NCI-H345 (cell line): Measurements from ENCODE around the gene GP1BB.
"Not testable (repeated sequence)": the region's sequence is repeated elsewhere in the genome, so short reads cannot be mapped to it uniquely, and the experiment has no call there.

ENCODE experiments used
- DNase-seq: peaks from one replicate; lab custom pipeline; 2025; lab: John Stamatoyannopoulos, UW

Gene GP1BB

DNA sequence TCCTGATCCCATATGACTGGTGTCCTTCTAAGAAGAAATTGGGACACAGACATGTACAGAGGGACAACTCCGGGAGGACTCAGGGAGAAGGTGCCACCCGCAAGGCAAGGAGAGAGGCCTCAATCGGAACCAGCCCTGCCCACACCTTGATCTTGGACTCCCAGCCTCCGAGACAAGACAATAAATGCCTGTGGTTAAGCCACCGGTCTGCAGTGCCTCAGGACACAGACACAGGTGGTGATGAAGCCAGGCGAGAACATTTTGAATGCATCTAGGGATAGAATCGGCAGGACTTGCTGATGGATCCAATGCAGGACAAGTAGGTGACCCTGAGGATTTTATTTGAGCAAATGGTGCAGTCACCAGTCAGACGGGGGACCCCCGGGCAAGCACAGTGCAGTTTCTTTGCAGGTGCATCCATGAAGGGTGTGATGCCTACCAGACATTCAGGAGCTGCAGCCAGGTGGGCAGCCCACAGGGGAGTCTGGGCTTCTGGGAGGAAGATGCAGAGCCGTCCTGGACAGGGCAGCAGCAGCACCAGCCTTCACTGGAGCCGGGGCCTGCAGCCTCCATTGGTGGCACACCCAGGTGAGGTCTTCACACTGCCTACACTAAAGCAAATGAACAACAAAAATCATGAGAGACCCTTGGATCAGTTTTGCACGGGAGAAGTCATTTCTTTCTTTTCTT lies 29.2 kb upstream of the GP1BB start:
- DNase-seq: no peak

DNA sequence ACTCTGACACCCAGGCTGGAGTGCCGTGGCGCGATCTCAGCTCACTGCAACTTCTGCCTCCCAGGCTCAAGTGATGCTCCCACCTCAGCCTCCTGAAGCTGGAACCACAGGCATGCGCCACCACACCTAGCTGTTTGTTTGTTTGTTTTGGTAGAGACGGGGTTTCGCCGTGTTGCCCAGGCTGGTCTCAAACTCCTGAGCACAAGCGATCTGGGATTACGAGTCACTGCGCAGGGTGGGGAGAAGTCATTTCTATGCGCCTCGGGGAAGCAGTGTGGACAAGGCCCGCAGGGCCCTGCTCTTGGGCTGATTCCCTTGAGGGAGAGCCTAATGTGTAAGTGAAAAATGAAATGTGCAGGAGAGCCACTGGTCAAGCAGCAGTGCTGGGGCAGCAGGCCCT lies 28.6 kb upstream of the GP1BB start:
- DNase-seq: no peak

DNA sequence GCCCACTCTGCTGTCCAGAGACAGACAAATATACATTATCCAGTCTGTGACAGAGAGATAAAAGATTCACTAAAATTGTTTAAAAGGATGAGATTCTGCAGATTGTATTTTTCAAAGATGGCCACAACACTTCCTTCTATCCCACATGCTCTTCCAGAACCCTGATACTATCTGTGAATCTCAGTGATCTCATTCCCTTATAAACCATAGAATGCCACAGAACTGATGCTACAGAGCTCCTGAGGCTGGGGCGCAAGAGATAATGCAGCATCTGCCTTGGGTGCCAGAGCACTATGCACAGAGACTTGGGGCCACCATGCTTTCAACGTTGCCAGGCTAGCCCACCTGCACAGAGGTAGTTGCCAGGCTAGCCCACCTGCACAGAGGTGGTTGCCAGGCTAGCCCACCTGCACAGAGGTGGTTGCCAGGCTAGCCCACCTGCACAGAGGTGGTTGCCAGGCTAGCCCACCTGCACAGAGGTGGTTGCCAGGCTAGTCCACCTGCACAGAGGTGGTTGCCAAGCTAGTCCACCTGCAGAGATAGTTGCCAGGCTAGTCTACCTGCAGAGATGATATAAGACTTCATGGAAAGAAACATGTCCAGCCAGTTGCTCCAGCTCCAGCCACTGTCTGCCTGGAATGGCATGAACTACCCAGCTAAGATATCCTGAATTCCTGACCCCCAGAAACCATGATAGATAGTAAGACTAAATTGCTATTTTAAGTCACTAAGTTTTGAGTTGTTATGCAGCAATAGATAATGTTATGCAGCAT lies 26.6 kb upstream of the GP1BB start:
- DNase-seq: no peak

DNA sequence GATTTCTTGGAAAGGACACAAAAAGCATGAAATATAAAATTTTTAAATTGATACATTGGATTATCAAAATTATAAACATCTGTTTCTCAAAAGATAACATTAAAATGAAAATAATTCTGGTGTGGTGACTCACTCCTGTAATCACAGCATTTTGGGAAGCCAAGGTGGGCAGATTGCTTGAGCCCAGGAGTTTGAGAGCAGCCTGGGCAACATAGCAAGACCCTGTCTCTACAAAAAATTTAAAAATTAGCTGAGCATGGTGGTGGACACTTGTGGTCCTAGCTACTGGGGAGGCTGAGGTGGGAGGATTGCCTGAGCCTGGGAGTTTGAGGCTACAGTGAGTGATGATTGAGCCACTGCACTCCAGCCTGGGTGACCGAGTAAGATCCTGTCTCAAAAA lies 25.5 kb upstream of the GP1BB start:
- DNase-seq: not testable (repeated sequence)

DNA sequence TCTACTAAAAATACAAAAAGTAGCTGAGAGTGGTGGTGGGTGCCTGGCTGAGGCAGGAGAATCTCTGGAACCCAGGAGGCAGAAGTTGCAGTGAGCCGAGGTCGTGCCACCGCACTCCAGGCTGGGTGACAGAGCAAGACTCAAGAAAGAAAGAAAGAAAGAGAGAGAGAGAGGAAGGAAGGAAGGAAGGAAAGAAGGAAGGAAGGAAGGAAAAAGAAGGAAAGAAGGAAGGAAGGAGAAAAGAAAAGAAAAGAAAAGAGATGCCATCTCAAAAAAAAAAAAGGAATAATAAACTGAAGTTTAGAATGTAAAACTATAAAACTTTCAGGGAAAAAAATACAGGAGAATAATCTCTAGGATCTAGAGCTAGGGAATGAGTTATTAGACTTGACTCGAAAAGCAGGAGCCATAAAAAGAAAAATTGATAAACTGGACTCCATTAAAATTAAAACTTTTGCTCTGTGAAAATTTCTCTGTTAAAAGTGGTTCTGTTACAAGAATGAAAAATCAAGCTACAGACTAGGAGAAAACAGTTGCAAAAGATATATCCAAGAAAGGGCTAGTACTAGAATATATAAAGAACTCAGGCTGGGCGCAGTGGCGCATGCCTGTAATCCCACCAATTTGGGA lies 22.4 kb upstream of the GP1BB start:
- no peak for DNase-seq

DNA sequence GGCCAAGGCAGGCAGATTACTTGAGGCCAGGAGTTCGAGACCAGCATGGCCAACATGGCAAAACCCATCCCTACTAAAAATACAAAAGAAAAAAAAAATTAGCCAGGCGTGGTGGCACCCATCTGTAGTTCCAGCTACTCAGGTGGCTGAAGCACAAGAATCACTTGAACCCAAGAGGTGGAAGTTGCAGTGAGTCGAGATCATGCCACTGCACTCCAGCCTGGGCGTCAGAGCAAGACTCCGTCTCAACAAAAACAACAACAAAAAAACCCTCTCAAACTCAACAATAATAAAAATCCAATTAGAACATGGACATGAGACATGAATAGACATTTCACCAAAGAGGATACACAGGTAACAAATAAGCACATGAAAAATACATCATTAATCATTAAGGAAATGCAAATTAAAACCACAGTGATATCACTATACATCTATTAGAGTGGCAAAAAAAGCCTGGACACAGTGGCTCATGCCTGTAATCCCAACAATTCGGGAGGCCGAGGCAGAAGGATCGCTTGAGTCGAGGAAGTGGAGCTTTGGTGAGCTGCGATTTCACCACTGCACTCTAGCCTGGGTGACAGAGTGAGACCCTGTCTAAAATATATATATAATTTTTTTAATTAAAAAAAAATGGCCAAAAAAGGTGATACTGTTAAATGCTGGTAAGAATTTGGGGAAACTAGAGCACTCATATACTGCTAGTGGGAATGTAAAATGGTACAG lies 21.8 kb upstream of the GP1BB start:
- DNase-seq: no peak

DNA sequence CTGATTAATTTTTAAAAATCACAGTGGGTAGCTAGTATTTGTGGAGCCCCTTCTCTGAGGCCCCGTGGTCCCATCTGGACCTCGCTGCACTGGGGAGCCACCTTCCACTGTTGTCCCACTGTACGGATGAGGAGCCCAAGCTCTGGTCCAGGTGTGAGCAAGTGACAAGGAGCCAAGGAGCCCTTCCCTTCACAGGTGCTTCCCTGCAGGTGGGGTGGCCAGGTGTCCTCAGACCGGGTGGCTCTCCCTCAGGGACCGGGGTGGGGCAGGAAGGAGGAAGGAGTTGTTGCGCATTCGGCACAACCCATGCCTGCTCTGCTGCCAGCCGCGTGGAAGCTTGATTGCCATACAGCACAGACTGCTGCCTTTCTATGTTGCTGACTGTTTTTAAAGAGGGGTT lies 19.5 kb upstream of the GP1BB start:
- DNase-seq: peak; percentile 53

DNA sequence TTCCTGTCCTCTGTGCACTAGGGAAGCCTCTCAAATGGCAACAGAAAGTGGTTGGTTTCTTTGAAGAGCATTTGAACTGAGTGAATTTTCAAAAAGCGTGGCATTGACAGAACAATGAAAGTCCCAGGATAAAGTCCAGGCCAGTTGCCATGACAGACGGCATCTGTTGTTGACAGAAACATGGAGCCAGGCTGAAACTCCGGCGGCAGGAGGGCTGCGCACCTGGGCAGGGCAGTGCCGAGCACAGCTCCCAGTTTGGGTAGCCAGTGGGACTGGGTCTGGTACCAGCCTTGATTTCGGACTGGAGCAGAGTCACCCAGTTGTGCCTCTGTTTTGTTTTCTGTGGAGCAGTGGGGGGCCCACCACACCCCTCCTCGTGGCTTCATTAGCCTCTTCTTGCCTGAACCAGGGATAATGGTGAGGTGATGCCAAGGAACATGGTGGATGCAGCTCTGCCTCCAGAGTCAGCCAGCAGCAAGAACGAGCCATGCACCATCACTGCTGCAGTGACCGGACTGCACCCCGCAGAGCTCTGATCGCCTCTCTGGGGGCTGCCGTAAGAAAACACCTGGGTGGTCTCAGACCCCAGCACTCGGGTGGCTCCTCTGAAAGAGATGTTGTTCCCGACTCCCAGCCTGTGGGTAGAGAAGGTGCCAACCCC lies 18.9 kb upstream of the GP1BB start:
- peak; percentile 53 for DNase-seq

DNA sequence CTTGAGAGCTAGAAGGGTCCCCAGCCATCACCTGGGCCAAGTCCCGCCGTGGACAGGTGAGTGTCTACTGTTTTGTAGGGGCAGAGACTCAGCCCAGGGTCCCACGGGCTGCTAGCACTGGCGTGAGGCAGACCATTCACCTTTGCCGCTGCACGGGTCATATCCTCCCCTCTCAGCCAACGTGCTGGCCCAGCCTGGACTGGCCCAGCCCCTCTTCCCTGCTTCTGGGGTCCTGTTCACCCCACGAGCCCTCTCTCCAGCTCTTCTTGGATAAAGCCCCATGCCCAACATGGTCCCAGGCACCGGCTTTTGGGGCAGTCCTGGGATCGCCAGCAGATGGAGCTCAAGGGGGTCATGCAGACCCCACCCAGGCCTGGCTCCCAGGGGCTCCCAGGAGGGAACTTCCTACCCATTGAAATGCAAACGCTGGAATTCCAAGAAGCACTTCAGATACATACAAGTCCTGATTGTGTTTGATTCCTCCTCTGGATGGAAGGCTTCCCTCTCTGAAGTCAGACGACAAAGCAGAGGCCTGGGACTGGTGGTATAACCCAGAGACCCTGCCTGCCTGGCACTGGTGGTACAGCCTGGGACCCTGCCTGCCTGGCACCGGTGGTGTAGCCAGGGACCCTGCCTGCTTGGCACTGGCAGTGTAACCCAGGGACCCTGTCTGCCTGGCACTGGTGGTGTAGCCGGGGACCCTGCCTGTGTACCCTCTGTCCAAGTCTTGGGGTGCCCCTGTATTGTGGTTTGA lies 18.0 kb upstream of the GP1BB start:
- no peak for DNase-seq

DNA sequence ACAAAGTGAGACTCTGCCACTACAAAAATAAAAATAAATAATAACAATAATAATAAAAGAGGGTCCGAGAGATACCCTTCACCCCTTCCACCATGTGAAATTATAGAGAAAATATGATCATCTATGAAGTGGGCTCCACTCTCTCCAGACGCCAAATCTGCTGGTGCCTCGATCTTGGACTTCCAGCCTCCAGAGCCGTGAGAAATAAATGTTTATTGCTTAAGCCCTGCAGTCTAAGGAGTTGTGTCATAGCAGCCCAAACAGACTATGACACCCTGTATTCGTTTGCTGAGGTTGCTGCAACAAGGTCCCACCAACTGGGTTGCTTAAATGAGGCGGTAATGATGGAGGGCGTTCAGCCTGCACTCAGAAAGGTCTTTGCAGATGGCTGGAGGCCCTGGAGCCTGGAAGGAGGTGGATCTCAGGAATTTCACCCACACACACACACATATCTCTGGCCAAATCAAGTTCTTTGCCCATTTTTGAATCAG lies 16.6 kb upstream of the GP1BB start:
- no peak for DNase-seq

DNA sequence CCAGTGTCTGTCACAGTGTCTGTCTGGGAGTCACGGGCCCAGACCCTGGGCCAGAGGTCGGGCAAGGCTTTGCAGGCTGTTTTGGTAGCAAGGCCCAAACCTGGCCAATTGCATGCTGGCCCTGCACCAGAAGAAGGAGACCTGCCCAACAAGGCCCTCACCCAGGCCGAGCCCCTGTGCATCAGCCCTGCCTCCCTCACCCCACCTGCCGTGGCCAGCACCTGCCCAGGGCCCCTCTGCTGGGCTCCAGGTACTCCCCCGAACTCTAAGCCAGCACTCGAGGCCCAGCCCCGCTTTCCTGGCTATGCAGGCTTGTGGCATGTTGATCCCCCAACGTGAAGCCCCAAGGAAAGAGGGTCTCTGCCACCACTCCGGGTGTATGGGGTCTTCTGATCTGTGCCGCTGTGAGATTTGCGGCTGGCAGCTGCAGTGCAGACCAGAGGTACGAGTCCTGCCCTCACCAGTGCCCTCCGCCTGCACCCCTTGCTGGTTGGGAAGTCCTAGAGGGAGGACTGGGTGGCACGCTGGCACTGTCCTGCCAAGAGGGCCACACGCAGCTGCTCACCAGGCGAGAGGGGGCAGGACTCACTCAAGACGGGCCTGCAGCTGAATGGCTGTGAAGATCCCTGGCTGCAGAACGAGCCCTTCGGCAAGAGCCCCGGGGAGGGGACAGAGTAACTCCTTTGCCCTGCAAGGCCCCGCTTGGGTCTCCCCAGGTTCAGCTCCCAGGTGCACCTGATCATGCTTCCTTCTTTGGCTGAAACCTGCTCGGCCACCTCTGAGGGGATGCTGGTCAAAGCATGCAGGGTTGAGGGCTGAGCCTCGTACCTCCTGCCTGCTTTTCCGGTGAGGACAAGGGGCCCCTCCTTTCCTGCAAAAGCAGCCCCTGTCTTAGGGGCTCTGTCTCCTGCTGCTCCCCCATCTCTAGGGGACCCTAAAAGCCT lies 15.7 kb upstream of the GP1BB start:
- DNase-seq: no peak

DNA sequence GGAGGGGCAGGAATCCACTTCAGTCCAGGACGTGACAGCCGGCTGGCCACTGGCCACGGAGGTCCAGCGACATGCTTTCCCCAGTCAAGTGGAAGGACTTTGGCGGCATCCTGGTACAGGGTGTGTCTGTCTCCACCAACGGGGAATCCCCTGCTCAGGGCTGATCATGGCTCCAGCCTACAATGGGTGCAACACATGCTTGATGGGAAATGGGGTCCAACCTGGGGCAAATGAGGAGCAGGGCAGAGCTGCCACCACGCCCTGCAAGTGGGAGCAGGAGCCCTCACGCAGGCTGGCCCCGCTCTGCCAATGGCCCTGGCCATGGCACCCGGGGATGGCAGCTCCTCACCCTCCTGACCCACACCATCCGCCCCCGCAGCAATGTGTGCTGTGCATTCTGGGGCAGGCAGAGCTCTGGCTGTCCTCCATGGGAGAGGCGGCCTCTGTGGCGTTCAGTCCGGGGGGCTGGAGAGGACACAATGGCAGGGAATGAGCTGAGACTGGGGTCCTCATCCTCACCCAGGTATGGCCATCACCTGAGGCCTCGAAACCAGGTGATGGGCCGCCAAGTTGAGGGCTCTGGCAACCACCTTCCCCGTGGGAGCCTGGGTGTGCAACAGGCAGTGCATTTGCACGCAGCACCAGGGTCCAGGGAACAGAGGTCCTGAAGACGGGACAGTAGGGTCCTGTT lies 14.9 kb upstream of the GP1BB start:
- DNase-seq: no peak

DNA sequence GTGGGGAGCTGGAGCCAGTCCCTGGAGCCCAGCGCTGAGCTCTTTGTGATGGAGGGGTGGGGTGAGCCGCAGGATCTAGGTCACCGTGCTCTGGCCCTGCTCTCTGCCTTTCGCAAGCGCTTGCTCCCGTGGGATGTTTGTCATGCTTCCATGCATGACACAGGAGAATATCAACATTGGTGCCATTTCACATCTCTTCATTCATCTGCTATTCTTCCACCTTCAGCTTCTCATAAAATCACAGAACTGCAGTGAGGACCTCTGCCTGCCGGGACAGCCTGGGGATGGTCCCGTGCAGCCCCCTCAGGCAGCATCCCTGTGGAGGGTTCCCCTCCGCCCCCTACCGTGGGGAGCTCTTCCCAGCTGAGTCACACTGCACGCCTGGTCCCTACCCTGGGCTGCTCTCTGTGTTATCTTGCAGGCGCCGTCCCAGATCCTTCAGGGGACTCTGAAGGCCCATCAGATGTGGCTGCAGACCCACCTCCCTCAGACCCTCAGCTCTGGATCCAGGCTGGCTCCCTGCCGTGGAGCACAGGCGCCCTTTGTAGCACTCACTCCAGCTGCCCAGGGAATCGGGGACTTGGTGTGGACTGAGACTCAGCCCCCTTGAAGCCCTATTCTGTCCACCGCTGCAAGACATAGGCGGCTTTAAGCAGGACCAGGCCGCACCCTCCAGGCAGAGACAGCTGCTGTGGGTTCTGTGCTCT lies 14.1 kb upstream of the GP1BB start:
- no peak for DNase-seq

DNA sequence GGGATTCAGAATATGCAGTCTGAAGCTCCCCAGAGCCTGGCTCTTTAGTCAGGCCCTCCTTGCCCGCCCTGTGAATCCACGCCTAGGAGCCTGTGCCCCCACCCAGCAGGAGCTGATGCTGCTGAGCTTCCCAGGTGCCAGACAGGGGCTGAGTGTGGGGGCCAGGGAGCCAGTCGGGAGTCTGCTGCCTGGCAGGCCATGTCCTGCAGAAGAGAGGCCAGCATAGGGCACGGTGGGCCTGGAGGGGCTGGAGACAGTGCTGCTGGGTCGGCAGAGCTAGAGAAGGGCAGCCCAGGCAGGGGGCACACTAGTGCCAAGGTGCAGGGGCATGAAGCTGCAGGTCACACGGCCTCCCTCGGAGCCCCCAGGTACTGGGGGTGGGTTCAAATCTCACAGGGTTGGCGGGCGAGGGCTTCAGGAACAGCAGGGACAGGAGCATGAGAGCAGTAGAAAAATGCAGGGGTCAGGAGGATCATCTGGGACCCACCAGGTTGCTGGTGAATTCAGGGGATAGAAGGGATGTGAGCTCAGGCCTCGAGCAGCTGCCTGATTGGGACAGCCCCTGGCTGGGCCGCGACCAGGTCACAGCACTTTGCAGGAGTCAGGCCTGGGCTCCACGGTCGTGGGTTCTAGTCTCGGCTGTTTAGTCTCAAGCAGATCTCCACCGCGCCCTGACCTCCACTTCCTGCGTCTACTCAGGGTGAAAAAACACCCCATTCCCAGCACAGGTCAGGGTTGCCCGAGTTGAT lies 13.1 kb upstream of the GP1BB start:
- DNase-seq: no peak

DNA sequence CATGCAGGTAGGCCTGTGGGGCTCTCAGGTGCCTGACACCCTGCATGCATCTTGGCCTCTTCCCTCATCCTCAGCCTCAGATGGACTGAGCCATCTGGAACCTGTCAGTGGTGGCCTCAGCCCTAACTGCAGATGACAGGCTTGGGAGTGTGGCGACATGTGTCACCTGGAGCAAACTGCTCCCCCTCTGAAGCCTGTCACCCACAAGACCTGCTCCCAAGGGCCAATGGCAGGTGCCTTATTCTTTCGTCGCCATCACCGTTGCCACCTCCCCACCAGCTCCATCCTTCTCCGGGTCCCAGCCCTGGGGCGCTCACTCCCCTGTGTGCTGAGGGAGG lies 12.6 kb upstream of the GP1BB start:
- DNase-seq: no peak

DNA sequence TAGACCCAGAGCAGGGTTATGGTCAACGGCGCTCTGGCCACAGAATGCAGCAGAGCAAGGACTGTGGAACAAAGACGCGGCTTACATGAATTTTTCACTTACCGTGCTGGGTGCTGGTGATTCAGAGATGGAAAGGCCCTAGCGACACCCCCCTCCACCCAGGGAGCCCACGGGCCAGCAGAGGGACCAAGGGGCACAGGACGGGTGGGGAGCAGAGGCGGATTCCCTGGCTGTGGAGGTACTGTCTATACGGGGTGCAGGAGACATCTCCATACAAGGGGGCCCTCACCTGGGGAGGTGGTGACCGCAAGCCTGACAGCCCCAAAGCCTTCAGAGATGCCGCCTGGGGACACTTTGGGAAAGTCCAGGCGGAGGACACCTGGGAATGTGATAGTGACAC lies 10.1 kb upstream of the GP1BB start:
- DNase-seq: no peak

DNA sequence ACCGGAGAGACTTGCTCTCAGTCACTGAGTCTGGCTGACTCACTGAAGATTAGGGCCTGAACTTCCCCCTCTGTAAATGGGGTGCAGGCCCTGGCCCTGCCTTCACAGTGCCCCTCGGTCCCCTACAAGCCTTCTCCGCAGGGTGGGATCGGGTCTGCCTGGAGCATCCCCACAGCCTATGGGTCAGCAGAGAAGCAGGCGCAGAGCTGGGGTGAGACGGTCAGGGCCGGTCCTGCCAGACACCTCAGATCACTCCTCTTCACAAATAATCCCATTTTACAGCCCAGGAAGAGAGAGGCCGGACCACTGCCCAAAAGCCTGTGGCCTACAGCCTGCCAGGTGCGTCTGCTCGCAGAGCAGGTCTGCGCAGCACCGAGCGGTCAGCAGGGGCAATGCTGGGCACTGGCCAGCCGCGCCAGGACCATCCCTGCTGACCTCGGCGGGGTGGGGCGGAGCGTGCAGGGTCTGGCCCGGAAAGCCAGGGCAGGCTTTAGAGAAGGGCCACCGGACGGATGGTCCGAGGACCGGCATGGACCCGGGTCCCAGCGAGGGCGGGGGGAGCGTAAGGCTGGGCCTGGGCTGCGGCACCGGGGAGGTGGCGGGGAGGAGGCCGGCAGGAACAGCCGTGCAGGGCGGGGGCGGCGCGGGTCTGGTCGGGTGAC lies 9.6 kb upstream of the GP1BB start:
- no peak for DNase-seq
